ENCODE data around the gene IFITM2. TPM values are rescaled to one million over a fixed set of nuclear protein-coding genes. Genes with fewer than 3 reads are reported as not detected.

Gene IFITM2
- polyA plus RNA-seq, 1 experiment = 219 TPM

GRCh38 chr11:303363-303762, 4.3 kb upstream of the IFITM2 start:
- POLR2A ChIA-PET = no interaction called here
- TF ChIP-seq CTCF (IDR thresholded peaks at IDR 0.05; ENCODE audit: low read depth, low read length) = no peak
- Histone ChIP-seq H3K27me3 (ENCODE audit: control insufficient read depth, insufficient read depth, low read length) (peaks cover 11% of the 10 kb centered on the region), H3K4me3 (ENCODE audit: low read depth, low read length) (no peak overlapping the region), H3K9me3 (ENCODE audit: control insufficient read depth, insufficient read depth, low read length) (peaks cover 6% of the 10 kb centered on the region; the same call in 1 of the 2 replicates), H3K27ac (ENCODE audit: low read depth, low read length) (no peak overlapping the region)
- CTCF ChIA-PET = no interaction called here
- DNase-seq (ENCODE audit: low read depth, low spot score) = no peak

GRCh38 chr11:304061-304506, 3.5 kb upstream of the IFITM2 start:
- Histone ChIP-seq H3K27me3 (ENCODE audit: control insufficient read depth, insufficient read depth, low read length) (peaks cover 11% of the 10 kb centered on the region), H3K4me3 (ENCODE audit: low read depth, low read length) (no peak overlapping the region), H3K9me3 (ENCODE audit: control insufficient read depth, insufficient read depth, low read length) (peaks cover 6% of the 10 kb centered on the region; the same call in 1 of the 2 replicates), H3K27ac (ENCODE audit: low read depth, low read length) (no peak overlapping the region)
- no peak for TF ChIP-seq CTCF (IDR thresholded peaks at IDR 0.05; ENCODE audit: low read depth, low read length)
- ChIA-PET CTCF (interaction anchor here (0.6 to 2.5 kb wide), 4 partner anchors 10 to 144 kb away, joined by 3 to 8 read pairs (median 5); no protein-coding TSS in a partner anchor), POLR2A (interaction anchor here (0.6 kb wide), 1 partner anchor 20 kb away, joined by 4 read pairs; no protein-coding TSS in a partner anchor)
- no peak for DNase-seq (ENCODE audit: low read depth, low spot score)

- CTCF ChIA-PET = interaction anchor here (0.6 to 2.5 kb wide), 20 partner anchors 10 to 214 kb away, joined by 3 to 8 read pairs (median 3); no protein-coding TSS in a partner anchor
These were observed 2.4 kb upstream of the IFITM2 start for GRCh38 chr11:304915-305843.

GRCh38 chr11:305844-306211, 1.8 kb upstream of the IFITM2 start:
- no peak overlapping the region for H3K27ac ChIP-seq (ENCODE audit: low read depth, low read length)
- TF ChIP-seq CTCF (IDR thresholded peaks at IDR 0.05; ENCODE audit: low read depth, low read length) = no peak
- no peaks in the 10 kb centered on the region for H3K27me3 ChIP-seq (ENCODE audit: control insufficient read depth, insufficient read depth, low read length)
- no peak for DNase-seq (ENCODE audit: low read depth, low spot score)
- ChIA-PET CTCF (interaction anchor here (0.6 to 2.5 kb wide), 11 partner anchors 10 to 213 kb away, joined by 3 to 8 read pairs (median 4); no protein-coding TSS in a partner anchor), POLR2A (no interaction called here)
- H3K9me3 ChIP-seq (ENCODE audit: control insufficient read depth, insufficient read depth, low read length) = peaks cover 6% of the 10 kb centered on the region; the same call in 1 of the 2 replicates
- no peak overlapping the region for H3K4me3 ChIP-seq (ENCODE audit: low read depth, low read length)

More at GRCh38 chr11:304915-305843, 2.4 kb upstream of the IFITM2 start:
- peak; percentile 78 for TF ChIP-seq CTCF (IDR thresholded peaks at IDR 0.05; ENCODE audit: low read depth, low read length)
- Histone ChIP-seq H3K9me3 (ENCODE audit: control insufficient read depth, insufficient read depth, low read length) (peaks cover 6% of the 10 kb centered on the region; the same call in 1 of the 2 replicates), H3K27me3 (ENCODE audit: control insufficient read depth, insufficient read depth, low read length) (peaks cover 4% of the 10 kb centered on the region), H3K4me3 (ENCODE audit: low read depth, low read length) (no peak overlapping the region), H3K27ac (ENCODE audit: low read depth, low read length) (no peak overlapping the region)
- POLR2A ChIA-PET = interaction anchor here (0.6 to 0.7 kb wide), 2 partner anchors 10 to 21 kb away, joined by 3 to 4 read pairs; no protein-coding TSS in a partner anchor
- DNase-seq (ENCODE audit: low read depth, low spot score) = peak; percentile 72
